Left lobe of liver (tissue), 2 donors: ENCODE data around the gene PURA. TPM values are rescaled to one million over a fixed set of nuclear protein-coding genes. Genes with fewer than 3 reads are reported as not detected.
A peak's percentile ranks its signal among the peaks of the same experiment; 100 is the strongest.
"Not testable (repeated sequence)": the region's sequence is repeated elsewhere in the genome, so short reads cannot be mapped to it uniquely, and the experiment has no call there.

ENCODE experiments used
- ATAC-seq: fragments of 200-7000 bp; cut with Tn5 transposase; one replicate; pipeline ENCODE4 v1.9.1; 2020; ENCODE audit warnings: mild to moderate bottlenecking, moderate library complexity
- DNase-seq: peaks from one replicate; pipeline ENCODE4 v3.0.0-alpha.2; 2020; ENCODE audit warnings: low spot score
- total RNA-seq: library from RNA; stranded (reverse); gene quantifications from one replicate; pipeline ENCODE4 v1.2.1, GENCODE V29; 2021
- donor health status: DM: no; HTN: no; CAD: no; lungs with moderate emphysema.
- donor health status: DM: no; HTN: yes; CAD: no.

Gene PURA
- total RNA-seq, 1 donor from 2014 or later: 12.7 TPM

DNA sequence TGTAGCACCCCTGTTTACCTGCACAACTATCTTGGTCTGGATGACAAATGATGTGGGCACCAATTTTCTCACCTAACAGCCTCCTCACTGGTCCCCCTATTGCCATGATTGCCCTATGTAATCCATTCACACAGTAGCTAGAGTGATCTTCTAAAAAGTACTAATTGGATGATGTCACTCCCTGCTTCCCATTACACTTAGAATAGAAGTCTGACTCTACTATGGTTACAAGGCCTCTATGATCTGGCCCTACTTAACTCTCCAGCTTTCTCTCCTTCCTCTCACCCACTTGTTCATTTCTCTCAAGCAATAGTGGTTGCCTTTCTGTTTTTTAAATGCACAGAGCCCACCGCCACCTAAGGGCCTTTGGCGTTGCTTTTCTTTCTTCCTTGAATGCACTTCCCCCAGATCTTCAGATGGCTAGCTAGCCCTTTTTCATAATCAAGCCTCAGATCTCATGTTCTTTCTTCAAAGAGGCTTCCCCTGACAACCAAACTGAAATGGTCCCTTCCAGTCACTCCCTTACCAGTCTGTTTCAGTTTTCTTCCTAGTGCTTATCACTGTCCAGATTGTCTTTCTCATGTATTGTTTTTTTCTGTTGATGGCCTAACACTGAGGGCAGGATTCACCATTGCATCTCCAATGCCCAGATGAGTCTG, 20.5 kb downstream of the PURA start:
- DNase-seq (no peak), ATAC-seq (no peak)

DNA sequence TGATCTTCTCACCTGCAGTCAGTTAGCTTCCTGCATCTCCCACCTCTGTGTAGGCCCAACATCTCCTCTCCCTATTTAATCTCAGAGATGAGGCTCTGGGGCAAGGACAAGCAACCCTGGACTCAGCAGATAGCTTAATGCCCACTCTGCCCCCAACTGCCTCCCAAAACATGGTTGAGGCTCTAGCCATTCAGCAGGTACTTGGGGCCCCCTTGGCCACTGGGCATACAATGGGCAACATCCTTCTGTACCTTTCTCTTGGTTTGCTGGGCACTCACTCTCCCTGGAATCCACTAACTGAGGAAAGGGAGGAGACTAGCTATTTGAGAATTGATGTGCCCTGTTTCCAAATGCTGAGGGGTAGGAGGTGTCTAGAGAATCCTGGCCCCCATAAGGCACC, 21.2 kb downstream of the PURA start:
- DNase-seq: no peak
- no peak for ATAC-seq

GRCh38 chr5:140136624-140137023, 22.7 kb downstream of the PURA start:
- DNase-seq (no peak), ATAC-seq (no peak)

GRCh38 chr5:140140435-140140834, 26.5 kb downstream of the PURA start:
- DNase-seq (no peak), ATAC-seq (peak; percentile 48)

GRCh38 chr5:140141241-140141640, 27.3 kb downstream of the PURA start:
- DNase-seq (no peak), ATAC-seq (peak; percentile 37)

- ATAC-seq (no peak), DNase-seq (no peak)
These were observed 28.3 kb downstream of the PURA start for GRCh38 chr5:140142246-140142645.

- peak; percentile 61 for ATAC-seq
- peak; percentile 65 for DNase-seq
These were observed 28.9 kb downstream of the PURA start for GRCh38 chr5:140142856-140143255.

DNA sequence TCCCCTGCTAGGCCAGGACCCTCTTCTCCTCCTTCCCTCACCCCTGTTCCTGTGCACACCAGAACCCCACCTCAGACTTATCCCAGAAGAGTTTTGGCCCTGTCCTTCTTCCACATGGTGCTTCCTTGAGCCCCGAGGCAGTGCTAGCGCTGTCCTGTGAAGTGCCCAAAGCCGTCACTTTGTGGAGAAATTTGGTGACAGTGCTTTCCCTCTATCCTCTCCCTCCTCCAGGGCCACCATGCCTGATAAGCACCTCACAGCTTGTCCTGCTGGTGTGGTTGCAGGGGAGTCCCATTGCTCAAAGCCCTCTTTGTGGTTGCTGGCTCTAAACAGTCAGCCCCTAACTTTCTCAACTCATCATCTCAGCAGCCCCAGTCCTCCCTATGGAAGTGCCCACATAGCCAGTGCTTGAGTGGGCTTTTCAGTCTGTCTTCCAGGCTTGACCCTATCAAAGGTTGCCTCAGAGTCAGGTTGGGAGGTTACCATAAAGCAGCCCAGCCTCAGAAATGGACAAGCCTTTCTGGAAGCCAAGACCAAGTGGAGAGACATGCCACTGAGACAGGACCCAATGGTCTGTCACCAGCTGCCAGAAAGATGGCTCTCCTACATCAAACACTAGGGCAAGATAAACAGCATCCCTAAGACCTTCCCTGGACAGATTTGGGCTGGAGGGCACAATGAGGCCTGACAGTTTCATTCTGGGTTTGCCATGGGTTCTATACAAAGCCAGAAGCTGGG, 29.8 kb downstream of the PURA start:
- DNase-seq: peak; percentile 32
- no peak for ATAC-seq

DNA sequence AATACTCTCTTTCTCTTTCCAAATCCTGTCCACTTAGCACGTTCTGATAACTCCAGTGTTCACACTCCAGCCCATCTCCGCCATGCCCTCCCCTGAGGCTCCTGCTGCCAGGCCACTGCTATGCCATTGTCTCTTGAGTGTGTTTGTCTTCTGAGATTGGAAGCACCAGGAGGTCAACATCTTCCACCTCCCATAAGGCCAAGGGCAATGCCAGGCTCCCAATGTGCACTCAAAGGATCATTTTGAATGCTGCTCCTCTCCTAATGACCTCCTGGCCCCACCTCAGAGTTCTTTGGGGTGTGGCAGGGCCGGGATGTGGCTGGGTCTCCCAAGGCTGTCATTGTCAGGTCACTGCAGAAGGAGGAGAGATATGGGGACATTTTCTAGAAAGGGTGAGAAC, 31.3 kb downstream of the PURA start:
- ATAC-seq (no peak), DNase-seq (no peak)

GRCh38 chr5:140145818-140146522, 32.1 kb downstream of the PURA start:
- peak; percentile 75 for DNase-seq
- peak; percentile 86 for ATAC-seq

GRCh38 chr5:140146523-140146842, 32.6 kb downstream of the PURA start:
- no peak for ATAC-seq
- no peak for DNase-seq

DNA sequence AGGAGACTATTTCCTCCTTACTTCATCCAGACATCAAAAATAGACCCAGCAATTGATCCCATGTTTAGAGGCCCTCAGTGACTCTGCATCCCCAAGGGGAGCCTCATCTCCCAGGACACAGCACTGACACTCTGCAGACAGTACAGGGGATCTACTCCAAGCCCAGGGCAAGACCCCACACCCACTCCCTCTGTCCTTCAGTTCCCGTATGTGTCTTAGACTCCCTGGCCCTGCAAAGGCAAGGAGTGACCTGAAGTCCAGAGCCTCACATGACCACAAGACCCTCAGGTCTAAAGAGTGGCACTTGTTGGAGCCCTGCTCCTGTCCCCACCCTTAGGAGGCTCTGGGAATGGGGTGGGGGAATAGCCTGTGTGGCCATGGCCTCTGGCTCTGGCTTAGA, 33.6 kb downstream of the PURA start:
- DNase-seq: peak; percentile 26
- ATAC-seq: no peak

- DNase-seq (peak; percentile 21), ATAC-seq (no peak)
These were observed 34.6 kb downstream of the PURA start for GRCh38 chr5:140148508-140148907.

GRCh38 chr5:140150201-140150600, 36.3 kb downstream of the PURA start:
- DNase-seq: peak; percentile 11
- ATAC-seq: no peak

DNA sequence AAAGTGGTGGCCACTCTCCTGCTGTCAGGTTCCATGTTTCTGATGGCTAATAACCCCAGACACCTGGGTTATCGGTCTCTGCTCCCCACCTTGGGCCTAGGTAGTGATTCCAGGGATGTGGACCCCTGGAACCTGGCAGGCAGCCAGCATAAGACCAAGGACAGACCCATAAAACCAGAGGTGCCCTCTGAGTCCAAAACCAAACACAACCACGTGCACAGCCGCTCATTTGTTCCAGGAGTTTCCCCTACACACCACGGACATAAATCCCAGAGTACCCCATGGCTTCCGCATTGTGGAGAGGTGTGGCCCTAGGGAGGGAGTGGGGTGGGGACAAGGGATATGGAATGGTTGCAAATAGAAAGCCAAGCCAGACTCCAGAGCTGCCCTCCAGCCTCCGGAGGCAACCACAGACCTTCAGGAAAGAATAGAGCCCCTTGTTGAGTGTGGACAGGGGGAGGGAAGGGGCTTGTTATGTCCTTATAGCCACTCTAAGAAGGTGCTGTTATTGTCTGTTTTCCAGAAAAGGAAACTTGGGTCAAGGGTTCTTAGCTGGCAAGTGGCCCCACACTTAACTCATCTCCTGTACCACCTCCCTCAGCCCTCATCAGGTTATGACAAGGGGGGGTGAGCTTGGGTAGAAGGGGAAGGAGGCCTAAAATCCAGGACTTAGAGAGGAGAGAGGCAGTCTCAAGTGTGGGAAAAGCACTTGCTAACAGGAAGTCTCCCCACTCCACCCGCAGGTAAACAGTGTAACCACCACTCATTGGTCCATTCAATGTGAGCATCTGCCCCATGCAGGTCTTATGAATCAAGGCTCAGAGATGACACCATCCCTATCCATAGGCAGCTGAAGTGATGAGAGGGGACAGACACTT, 37.5 kb downstream of the PURA start:
- no peak for DNase-seq
- ATAC-seq: no peak

DNA sequence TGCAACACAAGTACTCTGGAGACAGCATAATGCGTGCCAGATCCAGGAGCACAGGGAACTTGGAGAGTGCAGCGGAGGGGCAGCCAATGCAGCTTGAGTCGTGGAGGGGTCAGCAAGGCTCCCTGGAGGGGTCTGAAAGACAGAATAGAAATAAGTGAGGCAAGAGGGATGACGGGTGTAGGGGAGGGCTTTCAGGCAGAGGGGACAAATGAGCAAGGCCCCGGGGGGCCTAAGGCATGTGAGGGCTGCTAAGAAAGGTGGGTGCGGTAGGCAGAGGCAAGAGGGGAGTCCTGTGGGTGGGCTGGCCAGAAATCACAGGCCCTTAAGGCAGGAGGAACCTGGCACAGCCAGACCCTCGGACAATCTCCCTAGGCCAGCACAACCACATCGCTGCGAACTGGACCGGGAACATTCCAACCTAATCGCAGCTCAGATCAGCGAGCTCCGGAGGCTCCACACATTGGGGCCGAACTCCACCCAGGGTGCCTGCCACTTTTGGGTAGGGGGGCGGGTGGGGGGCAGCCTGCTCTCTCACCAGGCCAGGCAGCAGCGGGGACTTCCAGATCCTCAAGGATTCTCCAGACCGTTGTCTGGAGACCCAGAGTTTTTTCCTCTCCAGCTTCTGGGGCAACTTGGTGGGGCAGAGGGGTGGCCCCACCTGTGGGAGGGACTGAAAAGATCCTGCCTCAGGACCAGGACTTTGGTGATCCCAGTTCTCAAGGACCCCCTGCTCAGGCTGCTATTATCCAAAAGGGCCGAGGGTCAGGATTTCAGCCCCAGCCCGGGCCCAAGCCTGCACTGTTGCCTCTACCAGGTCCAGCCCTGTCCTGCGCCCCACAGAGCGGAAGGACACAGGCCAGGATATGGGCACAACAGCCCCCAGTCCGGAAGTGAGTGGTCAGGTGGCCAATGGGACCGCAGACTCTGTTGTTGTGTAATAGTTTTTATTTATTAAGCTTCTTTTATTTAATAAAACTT, 38.4 kb downstream of the PURA start:
- no peak for DNase-seq
- no peak for ATAC-seq

GRCh38 chr5:140153255-140153654, 39.3 kb downstream of the PURA start:
- no peak for ATAC-seq

DNA sequence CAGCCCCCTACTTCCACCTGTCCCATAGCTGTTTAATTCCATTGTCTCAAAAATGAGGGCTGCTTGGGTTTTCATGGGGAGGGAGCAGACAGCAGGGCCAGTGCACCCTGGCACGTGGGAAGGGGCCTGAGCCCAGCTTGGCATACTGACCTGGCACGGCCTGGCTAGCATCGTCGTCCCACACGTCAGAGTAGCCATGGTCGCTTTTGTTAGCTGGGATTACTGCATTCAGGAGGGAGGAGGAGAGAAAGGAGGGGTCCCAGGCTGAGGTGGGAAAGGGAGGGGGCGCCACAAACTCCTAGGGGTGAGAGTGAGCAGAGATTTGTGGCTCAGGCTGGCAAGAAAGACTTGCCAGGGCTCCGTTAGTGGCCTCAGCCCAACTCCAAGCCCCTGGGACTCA, 40.0 kb downstream of the PURA start:
- ATAC-seq: no peak

More at GRCh38 chr5:140153255-140153654, 39.3 kb downstream of the PURA start:
- DNase-seq: no peak

DNA sequence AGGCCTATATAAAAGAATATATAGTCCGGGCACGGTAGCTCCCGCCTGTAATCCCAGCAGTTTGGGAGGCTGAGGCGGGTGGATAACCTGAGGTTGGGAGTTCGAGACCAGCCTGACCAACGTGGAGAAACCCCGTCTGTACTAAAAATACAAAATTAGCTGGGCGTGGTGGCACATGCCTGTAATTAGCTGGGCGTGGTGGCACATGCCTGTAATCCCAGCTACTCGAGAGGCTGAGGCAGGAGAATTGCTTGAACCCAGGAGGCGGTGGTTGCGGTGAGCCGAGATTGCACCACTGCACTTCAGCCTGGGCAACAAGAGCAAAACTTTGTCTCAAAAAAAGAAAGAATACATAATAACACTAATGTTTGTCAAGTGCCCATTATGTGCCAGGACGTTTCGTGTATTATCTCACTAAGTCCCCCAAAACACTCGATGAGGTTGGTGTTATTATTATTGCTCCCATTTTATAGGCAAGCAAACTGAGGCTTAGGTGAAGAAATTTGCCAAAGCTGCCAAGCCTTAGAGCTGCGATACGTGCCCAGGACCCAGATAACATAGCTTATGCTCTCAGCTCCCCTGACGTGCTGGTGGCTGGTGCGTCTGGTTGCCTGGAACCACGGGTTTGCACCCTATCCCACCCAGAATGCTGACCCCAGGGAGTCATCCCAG, 40.9 kb downstream of the PURA start:
- not testable (repeated sequence) for DNase-seq, ATAC-seq

More for the DNA sequence above, 40.0 kb downstream of the PURA start:
- no peak for DNase-seq
